ENCODE data around the gene MAP1LC3B2.

The MAP1LC3B2 gene

DNA sequence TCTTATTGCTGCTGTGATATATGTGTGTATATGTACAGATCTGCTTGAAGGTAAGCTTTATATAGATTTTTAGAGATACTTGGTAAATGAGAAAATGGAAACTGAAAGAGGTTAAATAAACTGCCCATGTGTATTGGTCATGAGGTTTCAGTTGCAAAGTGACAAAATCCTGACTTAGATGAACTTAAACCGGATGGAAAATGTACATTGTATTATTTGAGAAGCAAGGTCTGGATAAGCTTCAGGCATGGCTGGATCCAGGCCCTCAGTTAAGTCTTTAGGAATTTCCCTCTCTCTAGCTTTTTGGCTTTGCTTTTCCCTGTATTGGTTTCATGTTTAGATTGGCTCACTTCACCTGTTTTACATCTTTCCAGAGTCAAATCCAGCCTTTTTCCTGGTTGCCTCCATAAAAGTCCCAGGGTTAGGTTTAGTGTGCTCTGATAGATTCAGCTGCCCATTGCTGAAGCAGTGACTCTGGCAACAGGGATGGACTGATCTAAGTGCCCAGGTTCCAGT, 21.0 kb upstream of the MAP1LC3B2 start:
- DNase-seq, result no peak

DNA sequence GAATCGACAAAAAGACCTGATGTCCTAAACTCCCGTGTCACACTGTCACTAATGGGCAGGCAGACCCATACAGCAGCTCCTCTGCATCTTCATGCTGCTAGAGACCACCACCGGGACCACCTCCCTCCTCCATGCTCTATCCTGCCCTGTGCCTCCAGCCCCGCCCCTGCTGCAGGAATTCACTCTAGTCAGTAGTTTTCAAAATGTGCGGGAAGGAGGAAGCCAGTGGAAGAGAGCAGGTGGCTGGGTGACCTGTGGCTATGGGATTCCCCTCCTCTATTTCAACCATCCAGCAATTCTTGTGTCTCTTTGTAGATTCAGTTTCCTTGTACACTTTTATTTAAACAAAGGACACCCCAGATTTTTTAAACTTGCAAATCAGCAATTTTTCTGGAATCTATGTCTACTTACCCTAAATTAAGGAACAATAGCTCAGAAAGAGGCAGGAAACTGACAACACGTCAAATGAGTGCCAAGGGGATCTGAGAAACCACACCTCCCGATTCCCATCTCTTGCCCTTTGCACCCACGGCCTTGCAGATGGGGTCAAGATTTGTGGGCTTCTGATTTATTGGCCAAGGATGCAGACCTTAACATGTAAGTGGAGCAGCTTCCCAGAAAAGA, 20.4 kb upstream of the MAP1LC3B2 start:
- no peak for DNase-seq

DNA sequence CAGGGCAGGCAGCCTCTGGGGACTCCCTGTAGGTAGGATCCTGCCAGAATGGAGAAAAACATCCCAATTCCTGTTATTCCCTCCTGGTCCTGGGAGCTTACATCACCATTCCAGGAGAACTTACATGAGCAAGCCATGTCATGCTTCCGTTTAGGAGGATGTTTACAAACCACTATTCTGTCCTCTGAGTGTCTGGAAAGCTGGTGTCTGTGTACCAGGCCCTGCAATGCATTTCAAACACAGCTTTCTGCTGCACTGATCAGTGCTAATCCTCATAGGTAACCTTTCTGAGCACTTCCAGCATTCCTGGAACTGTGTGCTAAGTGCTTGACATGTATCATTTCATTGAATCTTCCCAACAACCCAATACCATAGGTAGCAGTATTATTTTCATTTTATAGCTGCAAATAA, 19.8 kb upstream of the MAP1LC3B2 start:
- DNase-seq, result no peak

DNA sequence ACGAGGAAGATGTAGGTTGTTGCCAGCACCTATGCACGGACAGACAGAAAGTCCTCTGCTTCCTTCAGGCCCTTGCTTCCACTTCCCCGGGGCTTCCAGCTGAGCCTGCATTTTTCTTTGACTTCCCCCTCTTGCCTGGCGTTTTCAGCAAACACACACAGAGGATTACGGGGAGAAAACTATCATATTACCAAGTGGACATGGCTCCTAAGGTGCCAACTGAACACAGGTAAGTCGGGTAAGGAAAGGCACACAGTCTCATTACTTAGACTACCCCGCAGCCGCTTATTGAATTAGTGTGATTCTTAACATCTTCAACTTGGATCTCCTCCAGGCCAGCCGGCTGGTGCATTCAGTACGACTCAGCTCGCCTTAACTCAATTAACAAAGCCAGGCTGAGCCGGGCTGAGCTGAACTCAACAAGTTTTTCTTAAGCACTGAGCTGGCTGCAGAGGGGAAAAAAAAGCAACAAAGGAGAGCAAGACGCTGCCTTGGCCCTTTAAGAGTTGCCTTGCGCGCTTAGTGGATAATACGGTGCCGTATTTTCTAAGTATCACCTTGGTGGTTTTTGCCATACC, 19.2 kb upstream of the MAP1LC3B2 start:
- no peak for DNase-seq

DNA sequence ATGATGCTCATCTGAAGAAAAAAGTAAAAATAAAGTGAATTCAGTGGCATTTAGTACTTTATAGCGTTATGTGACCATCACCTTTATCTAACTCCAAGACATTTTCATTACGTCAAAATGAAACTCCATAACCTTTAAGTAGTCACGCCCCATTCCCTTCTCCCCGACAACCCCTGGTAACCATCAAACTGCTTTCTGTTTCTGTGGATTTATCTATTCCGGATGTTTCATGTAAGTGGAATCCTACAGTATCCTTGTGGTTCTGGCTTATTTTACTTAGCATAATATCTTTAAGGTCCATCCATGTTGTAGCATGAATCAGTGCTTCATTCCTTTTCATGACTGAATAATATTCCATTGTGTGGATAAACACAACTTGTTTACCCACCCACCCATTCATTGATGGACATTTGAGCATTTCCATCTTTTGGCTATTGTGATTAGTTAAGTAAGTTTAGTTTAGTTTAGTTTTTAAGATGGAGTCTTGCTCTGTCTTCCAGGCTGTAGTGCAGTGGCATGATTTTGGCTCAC, 18.5 kb upstream of the MAP1LC3B2 start:
- DNase-seq, result no peak

DNA sequence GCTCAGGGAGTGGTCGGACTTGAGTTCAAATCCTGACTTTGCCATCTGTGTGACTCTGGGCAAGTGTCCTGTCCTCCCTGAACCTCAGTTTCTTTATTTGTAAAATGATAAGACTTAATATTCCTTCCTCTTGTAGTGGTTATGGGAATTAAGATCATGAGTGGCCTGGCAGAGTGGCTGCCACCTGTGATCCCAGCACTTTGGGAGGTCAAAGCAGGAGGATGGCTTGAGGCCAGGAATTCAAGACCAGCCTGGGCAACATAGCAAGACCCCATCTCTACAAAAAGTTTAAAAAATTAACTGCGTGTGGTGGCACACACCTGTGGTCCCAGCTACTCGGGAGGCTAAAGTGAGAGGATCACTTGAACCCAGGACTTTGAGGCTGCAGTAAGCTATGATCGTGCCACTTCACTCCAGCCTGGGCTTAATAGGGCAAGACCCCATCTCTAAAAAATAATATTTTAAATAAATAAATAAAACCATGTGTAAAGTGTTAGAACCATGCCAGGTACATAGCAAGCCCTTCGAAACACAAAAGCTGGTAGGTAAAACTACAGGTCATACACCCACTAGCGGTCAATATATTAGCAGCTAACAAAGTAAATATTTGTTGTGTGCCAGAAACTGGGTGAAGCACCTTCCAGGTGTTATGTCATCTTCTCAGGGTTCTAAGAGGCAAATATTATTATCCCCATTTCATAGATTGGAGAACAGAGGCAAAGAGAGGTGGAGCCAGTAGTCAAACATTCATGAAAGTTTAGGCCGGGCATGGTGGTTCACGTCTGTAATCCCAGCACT, 17.4 kb upstream of the MAP1LC3B2 start:
- no peak for DNase-seq

DNA sequence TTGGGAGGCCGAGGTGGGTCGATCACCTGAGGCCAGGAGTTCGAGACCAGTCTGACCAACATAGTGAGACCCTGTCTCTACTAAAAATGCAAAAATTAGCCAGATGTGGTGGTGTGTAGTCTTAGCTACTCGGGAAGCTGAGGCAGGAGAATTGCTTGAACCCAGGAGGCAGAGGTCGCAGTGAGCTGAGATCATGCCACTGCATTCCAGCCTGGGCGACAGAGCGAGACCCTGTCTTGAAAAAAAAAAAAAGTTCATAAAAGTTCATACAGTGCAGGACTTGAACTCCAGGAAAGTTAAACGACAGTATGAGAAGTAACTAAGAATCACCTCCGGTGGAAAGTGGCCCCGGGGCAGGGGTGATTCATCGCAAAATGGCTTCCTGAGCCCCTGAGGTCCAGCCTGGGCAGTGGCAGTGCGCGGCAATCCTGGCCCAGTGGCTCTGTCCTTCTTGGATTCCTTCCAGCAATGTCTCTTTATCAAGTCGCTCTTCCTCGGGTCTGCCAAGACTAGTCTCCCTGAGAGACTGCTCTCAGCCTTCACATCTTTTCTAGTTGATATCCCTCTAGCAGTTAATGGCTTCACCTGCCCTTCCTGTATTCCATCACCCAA, 16.7 kb upstream of the MAP1LC3B2 start:
- no peak for DNase-seq

DNA sequence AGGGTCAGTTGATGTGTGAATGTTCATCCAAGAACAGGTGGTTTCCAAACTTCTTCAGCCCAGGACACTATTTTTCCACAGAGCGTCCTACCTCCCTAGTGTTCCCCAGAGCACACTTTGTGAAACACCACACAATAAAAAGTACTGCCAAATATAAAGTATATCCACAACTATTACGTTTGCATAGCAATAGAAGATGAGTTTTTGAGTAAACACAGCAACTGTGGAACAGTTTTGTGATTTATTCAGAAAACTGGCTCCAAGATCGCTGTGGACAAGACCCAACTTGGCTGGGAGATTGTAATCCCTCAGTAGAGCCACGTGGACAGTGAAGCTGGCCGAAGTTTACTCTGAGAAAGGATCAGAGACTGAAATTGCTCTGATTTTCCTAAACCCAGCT, 14.5 kb upstream of the MAP1LC3B2 start:
- no peak for DNase-seq

DNA sequence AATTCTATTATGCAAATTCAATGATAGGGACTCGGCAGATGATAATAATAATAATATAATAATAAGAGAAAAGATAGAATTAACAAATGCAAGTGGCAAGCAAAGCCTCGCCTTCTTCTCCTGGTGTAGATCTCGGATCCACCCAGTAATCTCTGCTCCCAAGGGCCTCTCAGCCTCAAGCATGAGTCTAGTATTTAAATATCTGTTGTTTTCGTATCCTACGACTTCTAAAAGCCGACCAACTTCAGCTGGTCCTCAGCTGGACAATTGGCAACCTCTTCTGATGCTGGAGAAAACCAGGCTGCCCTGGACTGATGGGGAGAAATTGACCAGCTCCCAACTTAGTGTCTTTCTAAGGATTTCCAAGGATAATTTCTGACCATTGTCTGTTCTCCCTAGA, 14.0 kb upstream of the MAP1LC3B2 start:
- no peak for DNase-seq

DNA sequence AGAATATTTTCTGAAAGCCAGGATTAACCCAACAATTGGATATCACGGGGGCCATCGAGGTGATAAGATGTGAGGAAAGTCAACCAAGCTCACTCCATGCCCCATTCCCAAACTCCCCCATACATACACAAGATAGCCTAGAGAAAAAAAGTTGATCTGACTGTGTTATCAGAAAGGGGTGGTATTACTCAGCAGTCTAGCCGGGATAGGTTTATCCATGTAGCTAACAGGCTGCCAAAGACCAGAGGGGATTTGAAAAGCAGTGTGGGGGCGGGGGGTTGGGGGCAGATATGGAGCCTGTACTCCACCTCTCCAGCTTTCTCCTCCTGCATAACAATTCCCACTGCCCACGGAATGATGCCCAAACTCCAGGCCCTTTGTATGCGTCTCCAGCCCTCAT, 13.2 kb upstream of the MAP1LC3B2 start:
- DNase-seq, result no peak

DNA sequence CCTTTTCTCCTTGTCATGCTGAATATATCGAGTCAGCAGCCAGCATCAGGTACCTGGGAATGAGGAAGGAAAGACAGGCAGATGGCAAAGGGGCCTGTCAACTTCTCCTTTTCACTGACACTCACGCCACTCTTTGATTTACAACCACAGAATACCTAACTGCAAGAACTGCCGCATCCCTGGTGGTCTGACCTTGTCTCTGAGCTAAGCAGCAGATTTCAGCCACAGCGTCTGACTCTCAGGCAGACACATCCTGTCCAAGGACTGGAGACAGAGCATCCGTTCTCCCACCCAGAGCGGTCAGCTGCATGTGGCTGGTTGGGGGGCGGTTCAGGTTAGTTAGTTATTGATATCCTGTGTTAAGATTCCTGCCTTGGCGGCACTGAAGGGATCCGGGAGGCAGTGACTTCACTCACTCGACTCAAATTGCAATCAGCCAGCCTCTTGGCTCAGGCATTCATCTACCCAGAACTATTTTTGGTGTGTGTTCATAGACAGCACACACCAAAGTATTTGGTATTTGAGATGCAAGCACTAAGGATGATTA, 11.2 kb upstream of the MAP1LC3B2 start:
- no peak for DNase-seq

DNA sequence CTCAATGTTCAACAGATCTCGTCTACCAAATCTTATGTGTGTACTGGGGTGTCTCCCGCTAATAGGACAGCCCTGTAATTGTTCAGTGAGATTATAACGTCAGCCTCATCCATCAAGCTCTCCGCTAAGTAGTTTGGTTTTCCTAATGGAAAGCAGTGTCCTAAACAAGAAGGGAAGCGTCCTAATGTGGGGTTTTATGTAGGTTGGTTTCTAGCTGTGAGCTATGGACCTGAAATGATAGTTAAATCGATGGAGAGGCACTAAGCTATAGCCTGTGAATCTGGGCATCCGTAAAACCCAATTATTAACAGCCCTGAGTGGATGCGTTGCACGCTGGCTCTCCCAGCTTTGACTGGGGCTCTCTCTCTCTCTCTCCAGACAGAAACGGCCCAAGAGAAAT, 9.2 kb upstream of the MAP1LC3B2 start:
- DNase-seq, result no peak

DNA sequence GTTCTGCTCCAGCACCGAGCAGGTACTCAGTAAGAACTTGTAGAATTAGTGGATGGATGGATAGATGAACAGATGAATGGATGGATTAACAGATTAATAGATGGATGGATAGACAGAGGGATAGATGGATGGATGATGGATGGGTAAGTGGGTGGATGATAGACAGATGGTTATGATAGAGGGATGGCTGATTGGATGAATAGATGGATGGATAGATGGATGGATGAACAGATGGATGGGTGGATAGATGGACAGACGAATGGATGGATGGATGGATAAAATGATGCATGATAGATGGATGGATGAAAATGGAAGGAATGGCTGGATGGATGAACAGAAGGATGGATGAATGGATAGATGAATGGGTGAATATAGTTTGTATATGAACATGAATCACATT, 8.0 kb upstream of the MAP1LC3B2 start:
- no peak for DNase-seq

DNA sequence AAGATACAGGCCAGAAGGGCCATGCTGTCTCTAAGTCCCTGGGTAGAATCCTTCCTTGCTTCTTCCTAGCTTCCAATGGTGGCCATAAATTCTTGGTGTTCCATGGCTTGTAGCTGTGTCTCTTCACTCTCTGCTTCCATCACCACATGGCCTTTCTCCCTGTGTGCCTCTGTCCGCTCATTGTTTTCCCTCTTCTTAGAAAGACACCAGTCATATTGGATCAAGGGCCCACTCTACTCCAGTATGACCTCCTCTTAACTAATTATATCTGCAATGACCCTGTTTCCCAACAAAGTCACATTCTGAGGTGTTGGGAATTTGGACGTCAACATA, 7.6 kb upstream of the MAP1LC3B2 start:
- no peak for DNase-seq

DNA sequence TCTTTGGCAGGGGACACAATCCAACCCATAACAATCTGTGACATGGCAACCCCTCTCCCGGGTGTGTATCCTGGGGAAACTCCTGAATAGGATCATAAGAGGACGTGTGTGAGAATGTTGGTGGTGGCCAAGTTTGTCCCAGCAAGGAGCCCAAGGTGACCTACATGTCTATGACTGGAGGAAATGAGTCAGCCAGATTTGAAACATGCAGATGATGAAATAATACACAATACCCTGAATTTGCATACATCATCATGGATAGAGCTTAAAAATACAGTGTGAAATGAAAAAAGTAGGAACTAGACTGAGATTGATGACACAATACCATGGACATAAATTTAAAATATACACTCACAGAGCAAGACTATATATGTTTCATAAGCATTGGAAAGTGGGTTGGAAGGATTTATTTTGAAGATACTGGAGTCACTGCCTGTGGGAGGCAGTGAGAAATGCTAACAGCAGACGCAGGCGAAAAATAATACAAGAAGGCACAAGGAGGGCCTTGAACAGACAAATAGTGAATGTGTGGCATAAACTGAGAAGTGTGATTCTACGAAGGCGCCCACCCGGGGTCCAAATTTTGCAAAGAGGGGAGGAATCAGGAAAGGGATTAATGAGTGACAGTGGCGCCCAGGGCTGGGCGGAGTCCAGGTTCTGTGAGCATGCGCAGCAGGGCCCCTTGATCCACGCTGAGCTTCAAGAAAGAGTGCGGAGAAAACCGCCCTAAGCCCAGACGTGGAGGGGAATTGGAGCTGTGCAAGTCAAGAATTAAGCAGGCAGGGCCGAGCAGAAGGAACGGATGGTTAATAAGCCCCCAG, 7.0 kb upstream of the MAP1LC3B2 start:
- no peak for DNase-seq

DNA sequence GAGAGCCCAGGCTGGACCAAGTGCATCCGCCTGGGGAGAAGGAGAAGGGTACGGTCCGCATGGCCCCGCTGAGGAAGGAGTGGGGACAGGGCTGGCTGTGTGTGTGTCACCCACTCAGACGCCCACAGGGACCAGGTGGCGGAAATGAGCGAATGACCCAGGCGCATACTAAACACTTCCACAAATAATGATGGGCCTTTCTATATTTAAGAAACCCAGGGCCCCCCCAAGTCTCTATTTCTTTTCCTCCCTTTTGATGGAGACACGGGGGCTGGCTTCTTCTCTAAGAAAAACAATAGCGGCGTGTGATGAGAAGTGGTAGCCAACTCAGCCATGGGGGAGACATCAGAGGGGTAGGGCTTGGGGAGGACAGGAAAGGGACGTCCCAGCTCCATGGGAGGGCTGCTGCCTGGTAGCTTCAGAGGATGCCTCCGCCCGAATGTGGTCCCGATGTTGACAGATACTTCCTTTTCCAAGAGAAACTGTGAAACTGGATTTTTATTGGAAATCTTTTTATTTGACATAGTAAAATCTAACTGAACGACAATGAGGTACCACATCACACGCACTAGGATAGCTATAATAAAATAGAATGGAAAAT, 6.3 kb upstream of the MAP1LC3B2 start:
- DNase-seq, result no peak

DNA sequence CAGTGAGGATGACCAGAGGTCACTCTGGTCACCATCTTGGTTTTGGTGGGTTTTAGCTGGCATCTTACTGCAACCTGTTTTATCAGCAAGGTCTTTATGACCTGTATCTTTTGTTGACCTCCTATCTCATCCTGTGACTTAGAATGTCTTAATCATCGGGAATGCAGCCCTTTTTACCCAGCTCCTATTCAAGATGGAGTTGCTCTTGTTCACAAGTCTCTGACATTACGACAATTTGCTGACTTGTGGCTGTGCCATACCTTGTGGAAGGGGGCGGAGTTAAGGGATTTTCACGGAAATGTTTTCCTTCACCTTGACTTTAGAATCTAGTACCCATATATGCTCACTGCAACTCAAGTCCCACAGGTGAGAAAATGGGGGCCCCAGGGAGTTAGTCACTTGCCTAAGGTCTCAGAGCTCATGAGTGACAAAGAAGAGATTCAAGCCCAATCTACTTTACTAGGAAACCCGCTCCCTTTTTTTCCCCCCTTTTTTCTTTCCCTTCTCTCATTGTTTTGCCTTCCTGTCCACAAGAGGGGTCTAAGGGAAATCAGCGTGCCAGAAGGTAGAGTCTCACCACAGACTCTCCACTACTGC, 2.7 kb upstream of the MAP1LC3B2 start:
- no peak for DNase-seq

DNA sequence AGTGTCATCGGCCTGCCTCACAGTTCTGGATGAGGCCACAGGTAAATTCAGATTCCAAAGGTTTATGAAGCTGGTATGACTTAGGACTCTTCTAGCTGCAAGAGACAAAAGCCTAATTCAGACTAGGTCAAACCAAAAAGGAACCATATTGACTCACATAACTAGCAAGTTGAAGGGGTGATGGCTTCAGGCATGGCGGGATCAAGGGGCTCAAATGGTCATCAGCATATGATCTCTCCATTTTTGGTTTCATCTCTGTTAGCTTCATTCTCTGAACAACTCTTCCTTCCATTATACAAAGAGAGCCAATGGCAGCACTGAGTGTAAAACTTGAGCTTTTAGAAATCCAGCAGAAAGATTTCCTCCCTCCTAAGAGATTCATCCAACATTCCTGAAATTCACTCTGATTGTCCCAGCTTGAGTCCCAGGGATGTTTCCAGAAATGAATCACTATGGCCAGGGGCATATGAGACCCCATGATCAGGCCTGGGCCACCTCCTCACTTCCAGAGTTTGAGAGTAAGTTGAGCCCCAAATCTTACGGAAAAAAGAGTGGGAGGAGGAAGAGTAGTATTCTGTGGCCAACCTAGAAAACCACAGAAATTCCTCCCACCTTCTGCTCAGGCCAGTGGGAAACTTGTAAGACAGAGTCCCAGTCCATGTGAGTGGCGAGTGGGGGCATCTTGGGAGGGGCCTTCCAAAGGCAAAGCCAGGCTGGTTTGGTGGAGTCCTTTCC, 2.0 kb upstream of the MAP1LC3B2 start:
- DNase-seq, result no peak

DNA sequence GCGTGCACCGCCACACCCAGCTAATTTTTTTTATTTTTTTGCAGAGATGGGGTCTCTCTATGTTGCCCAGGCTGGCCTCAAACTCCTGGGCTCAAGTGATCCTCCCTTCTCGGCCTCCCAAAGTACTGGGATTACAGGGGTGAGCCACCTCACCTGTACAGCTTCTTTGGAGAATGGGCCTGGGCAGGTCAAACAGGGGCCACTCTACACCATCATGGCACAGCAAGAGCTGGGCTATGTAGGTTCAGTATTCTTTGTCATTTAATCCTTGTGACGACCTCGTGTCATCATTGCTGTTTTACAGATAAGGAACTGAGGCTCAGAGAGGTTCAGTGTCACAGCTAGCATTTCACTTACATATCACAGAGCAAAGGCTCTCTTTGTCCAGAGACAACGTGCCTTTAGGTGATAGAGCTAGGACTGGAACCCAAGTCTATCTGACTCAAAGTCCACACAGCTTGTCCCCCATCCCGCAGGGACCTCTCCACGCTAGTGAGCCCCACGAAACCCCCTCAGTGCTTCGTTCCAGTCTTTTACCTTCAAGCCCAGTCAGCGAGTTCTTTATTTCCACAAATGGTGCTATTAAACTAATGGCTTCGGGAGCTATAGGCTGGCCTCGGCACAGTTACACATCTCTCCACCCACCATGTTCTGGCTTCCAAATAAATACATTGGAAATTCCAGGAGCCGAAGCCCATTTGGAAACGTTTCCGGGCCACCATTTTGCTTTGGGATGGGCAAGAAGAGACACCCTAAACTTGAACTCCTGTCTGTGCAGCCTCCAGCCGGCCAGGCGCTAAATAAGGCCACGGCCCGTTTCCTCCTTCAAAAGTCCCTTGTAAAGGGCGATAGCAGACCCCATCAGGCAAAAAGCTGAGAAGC, 660 bp upstream of the MAP1LC3B2 start:
- no peak for DNase-seq

All from activated gamma-delta T cell treated with Interleukin-2 at 50 U/mL for 16 hours (primary cell).